H1 (cell line): ENCODE results near the gene NETO2. TPM values are rescaled to one million over a fixed set of nuclear protein-coding genes. Genes with fewer than 3 reads are reported as not detected.

Experiments used
- ATF3 ChIP-seq: IDR thresholded peaks from 2 replicates; pipeline ENCODE4 v1.6.1; 2011; ENCODE audit warnings: low read depth, mild to moderate bottlenecking, low read length; ENCODE audit not compliant: insufficient read depth
- JUND ChIP-seq: IDR thresholded peaks from 2 replicates; pipeline ENCODE4 v1.6.1; 2011; ENCODE audit warnings: mild to moderate bottlenecking, improper control_type of control experiment, low read length
- SP4 ChIP-seq: IDR thresholded peaks from 2 replicates; pipeline ENCODE4 v1.6.1; 2012; ENCODE audit warnings: low read length, inconsistent platforms
- polyA plus RNA-seq, 7 experiments: library from polyadenylated mRNA; depleted of rRNA in 3 of 7; stranded (reverse) in 5 of 7; unstranded in 2 of 7; fragments of >200 nt in 5 of 7; fragments of 200-250 nt in 2 of 7; gene quantifications; 1 replicate in 5 of 7; 2 replicates in 1 of 7; 4 replicates in 1 of 7; pipeline versions ENCODE4 v1.2.1 to v1.2.3, GENCODE V29; 2011 to 2013; ENCODE audit warnings: missing spikeins in 2 of 7, mixed read lengths in 2 of 7
- total RNA-seq: library from RNA; stranded (reverse); fragmentation: NEBNext Ultra II Directional; extraction: Animal tissue kit (Norgen Biotek cat#: 25700); gene quantifications from 2 replicates; pipeline ENCODE4 v1.2.1, GENCODE V29; 2021
- TF ChIP-seq, protein P1 (sequence below): IDR thresholded peaks from 2 replicates; pipeline ENCODE4 v1.6.1; 2012; ENCODE audit warnings: inconsistent platforms

NETO2 gene
- total and polyA plus RNA-seq, 2 of the 8 experiments (the other 6 are each of a cell fraction or from before 2014, with no cell fraction given): 9.4 to 12.5 TPM

GRCh38 chr16:47180073-47180472, 36.3 kb upstream of the NETO2 start (continued):
- TF ChIP-seq, protein P1, sequence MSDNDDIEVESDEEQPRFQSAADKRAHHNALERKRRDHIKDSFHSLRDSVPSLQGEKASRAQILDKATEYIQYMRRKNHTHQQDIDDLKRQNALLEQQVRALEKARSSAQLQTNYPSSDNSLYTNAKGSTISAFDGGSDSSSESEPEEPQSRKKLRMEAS: no peak
- TF ChIP-seq SP4: no peak
- TF ChIP-seq ATF3: no peak
- no peak for TF ChIP-seq JUND
